Measurements from ENCODE around the gene TXNL4A.

TXNL4A gene

GRCh38 chr18:80022613-80023012 is 34.2 kb upstream of the TXNL4A start (continued):
- TF ChIP-seq SP3 (tag by site-specific recombination; IDR thresholded peaks at IDR 0.05) (peak; percentile 18; the same call in 1 of the 2 replicates), ZNF37A (tag by site-specific recombination; IDR thresholded peaks at IDR 0.05) (no peak), GLIS2 (tag by site-specific recombination; IDR thresholded peaks at IDR 0.05) (no peak), ZNF626 (tag by site-specific recombination; IDR thresholded peaks at IDR 0.05) (peak; percentile 99), ZNF791 (tag by site-specific recombination; IDR thresholded peaks at IDR 0.05) (no peak), ZNF48 (tag by site-specific recombination; IDR thresholded peaks at IDR 0.05) (no peak), ZNF560 (tag by site-specific recombination; IDR thresholded peaks at IDR 0.05; ENCODE audit: borderline replicate concordance) (peak; percentile 68; the same call in 1 of the 2 replicates), REST (tag by site-specific recombination; IDR thresholded peaks at IDR 0.05) (no peak), ZNF837 (tag by site-specific recombination; IDR thresholded peaks at IDR 0.05) (no peak), ZNF423 (tag by site-specific recombination; IDR thresholded peaks at IDR 0.05) (no peak), ZNF639 (tag by site-specific recombination; IDR thresholded peaks at IDR 0.05) (0 out of 2 replicates have a peak, but pooled peaks have one; percentile 44), ZSCAN16 (tag by site-specific recombination; IDR thresholded peaks at IDR 0.05) (no peak), EGR2 (tag by site-specific recombination; IDR thresholded peaks at IDR 0.05; ENCODE audit: low read depth) (no peak), ZNF362 (tag by site-specific recombination; IDR thresholded peaks at IDR 0.05) (no peak), ZSCAN5A (tag by site-specific recombination; IDR thresholded peaks at IDR 0.05) (no peak), OVOL3 (tag by site-specific recombination; IDR thresholded peaks at IDR 0.05) (no peak), TSHZ1 (tag by site-specific recombination; IDR thresholded peaks at IDR 0.05; ENCODE audit: borderline replicate concordance) (no peak), ZNF366 (tag by site-specific recombination; conservative IDR thresholded peaks at IDR 0.05) (no peak), ZNF76 (tag by site-specific recombination; IDR thresholded peaks at IDR 0.05; ENCODE audit: borderline replicate concordance, low read depth) (no peak)
- TF ChIP-seq, protein P1, sequence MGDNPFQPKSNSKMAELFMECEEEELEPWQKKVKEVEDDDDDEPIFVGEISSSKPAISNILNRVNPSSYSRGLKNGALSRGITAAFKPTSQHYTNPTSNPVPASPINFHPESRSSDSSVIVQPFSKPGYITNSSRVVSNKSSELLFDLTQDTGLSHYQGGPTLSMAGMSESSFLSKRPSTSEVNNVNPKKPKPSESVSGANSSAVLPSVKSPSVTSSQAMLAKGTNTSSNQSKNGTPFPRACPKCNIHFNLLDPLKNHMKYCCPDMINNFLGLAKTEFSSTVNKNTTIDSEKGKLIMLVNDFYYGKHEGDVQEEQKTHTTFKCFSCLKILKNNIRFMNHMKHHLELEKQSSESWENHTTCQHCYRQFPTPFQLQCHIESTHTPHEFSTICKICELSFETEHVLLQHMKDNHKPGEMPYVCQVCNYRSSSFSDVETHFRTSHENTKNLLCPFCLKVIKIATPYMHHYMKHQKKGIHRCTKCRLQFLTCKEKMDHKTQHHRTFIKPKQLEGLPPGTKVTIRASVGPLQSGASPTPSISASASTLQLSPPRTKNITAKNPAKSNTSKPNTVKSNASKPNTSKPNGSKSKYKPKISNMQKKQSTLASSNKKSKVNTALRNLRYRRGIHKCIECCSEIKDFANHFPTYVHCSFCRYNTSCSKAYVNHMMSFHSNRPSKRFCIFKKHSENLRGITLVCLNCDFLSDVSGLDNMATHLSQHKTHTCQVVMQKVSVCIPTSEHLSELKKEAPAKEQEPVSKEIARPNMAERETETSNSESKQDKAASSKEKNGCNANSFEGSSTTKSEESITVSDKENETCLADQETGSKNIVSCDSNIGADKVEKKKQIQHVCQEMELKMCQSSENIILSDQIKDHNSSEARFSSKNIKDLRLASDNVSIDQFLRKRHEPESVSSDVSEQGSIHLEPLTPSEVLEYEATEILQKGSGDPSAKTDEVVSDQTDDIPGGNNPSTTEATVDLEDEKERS (tag by site-specific recombination; IDR thresholded peaks at IDR 0.05) = peak; percentile 100
- TF ChIP-seq, protein P2, sequence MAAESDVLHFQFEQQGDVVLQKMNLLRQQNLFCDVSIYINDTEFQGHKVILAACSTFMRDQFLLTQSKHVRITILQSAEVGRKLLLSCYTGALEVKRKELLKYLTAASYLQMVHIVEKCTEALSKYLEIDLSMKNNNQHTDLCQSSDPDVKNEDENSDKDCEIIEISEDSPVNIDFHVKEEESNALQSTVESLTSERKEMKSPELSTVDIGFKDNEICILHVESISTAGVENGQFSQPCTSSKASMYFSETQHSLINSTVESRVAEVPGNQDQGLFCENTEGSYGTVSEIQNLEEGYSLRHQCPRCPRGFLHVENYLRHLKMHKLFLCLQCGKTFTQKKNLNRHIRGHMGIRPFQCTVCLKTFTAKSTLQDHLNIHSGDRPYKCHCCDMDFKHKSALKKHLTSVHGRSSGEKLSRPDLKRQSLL (tag by site-specific recombination; IDR thresholded peaks at IDR 0.05) = no peak
- TF ChIP-seq, protein P3, sequence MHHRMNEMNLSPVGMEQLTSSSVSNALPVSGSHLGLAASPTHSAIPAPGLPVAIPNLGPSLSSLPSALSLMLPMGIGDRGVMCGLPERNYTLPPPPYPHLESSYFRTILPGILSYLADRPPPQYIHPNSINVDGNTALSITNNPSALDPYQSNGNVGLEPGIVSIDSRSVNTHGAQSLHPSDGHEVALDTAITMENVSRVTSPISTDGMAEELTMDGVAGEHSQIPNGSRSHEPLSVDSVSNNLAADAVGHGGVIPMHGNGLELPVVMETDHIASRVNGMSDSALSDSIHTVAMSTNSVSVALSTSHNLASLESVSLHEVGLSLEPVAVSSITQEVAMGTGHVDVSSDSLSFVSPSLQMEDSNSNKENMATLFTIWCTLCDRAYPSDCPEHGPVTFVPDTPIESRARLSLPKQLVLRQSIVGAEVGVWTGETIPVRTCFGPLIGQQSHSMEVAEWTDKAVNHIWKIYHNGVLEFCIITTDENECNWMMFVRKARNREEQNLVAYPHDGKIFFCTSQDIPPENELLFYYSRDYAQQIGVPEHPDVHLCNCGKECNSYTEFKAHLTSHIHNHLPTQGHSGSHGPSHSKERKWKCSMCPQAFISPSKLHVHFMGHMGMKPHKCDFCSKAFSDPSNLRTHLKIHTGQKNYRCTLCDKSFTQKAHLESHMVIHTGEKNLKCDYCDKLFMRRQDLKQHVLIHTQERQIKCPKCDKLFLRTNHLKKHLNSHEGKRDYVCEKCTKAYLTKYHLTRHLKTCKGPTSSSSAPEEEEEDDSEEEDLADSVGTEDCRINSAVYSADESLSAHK (tag by site-specific recombination; IDR thresholded peaks at IDR 0.05) = no peak

Data from HEK293 (cell line).